H9 (cell line): Measurements from ENCODE around the gene CD164L2. TPM values are rescaled to one million over a fixed set of nuclear protein-coding genes. Genes with fewer than 3 reads are reported as not detected.

Experiments used
- DNase-seq: peaks from one replicate; pipeline ENCODE4 v3.0.0-alpha.2; 2017
- H2AFZ ChIP-seq: one replicate; pipeline ENCODE4 v1.6.1; 2013; ENCODE audit warnings: mild to moderate bottlenecking, low read length, control low read depth, moderate library complexity
- H2AK5ac ChIP-seq: 2 replicates; pipeline ENCODE4 v1.6.1; 2013; ENCODE audit warnings: low read length, control low read depth, mixed read lengths; ENCODE audit not compliant: insufficient read length
- H2BK120ac ChIP-seq: one replicate; pipeline ENCODE4 v1.6.1; 2013; ENCODE audit warnings: low read depth, mild to moderate bottlenecking, low read length, control low read depth, inconsistent platforms; ENCODE audit not compliant: poor library complexity, severe bottlenecking
- H2BK12ac ChIP-seq: 2 replicates; pipeline ENCODE4 v1.6.1; 2013; ENCODE audit warnings: low read length, control low read depth, mixed read lengths, low read depth; ENCODE audit not compliant: insufficient read length
- H2BK15ac ChIP-seq: 2 replicates; pipeline ENCODE4 v1.6.1; 2013; ENCODE audit warnings: low read depth, low read length, control low read depth
- H2BK20ac ChIP-seq: one replicate; pipeline ENCODE4 v1.6.1; 2013; ENCODE audit warnings: low read depth, mild to moderate bottlenecking, low read length, control low read depth, inconsistent platforms; ENCODE audit not compliant: poor library complexity, severe bottlenecking
- H2BK5ac ChIP-seq: 2 replicates; pipeline ENCODE4 v1.6.1; 2013; ENCODE audit warnings: low read length, control low read depth, mixed read lengths; ENCODE audit not compliant: insufficient read length
- H3K14ac ChIP-seq: 2 replicates; pipeline ENCODE4 v1.6.1; 2013; ENCODE audit warnings: low read length, control low read depth; ENCODE audit not compliant: insufficient read depth
- H3K18ac ChIP-seq: 2 replicates; pipeline ENCODE4 v1.6.1; 2013; ENCODE audit warnings: low read depth, mild to moderate bottlenecking, mixed read lengths, low read length, control low read depth; ENCODE audit not compliant: insufficient read length
- H3K23ac ChIP-seq: 2 replicates; pipeline ENCODE4 v1.6.1; 2013; ENCODE audit warnings: low read length, control low read depth, mixed read lengths, low read depth; ENCODE audit not compliant: insufficient read length
- H3K23me2 ChIP-seq: 2 replicates; pipeline ENCODE4 v1.6.1; 2013; ENCODE audit warnings: low read depth, mild to moderate bottlenecking, mixed read lengths, low read length, control low read depth; ENCODE audit not compliant: insufficient read length, poor library complexity, severe bottlenecking
- H3K27ac ChIP-seq: 2 replicates; pipeline ENCODE4 v1.5.1; 2013; ENCODE audit warnings: low read length, control low read depth, mixed read lengths, low read depth; ENCODE audit not compliant: insufficient read length
- H3K27me3 ChIP-seq: 2 replicates; pipeline ENCODE4 v1.6.1; 2013; ENCODE audit warnings: low read length, control low read depth, inconsistent platforms; ENCODE audit not compliant: insufficient read depth
- H3K4ac ChIP-seq: 2 replicates; pipeline ENCODE4 v1.6.1; 2013; ENCODE audit warnings: low read depth, mild to moderate bottlenecking, control low read depth, inconsistent platforms, low read length, moderate library complexity
- H3K4me1 ChIP-seq: 2 replicates; pipeline ENCODE4 v1.6.1; 2013; ENCODE audit warnings: low read length, control low read depth, inconsistent platforms; ENCODE audit not compliant: insufficient read depth
- H3K4me2 ChIP-seq: 2 replicates; pipeline ENCODE4 v1.6.1; 2013; ENCODE audit warnings: low read length, control low read depth, mixed read lengths; ENCODE audit not compliant: insufficient read length, insufficient read depth
- H3K56ac ChIP-seq: 2 replicates; pipeline ENCODE4 v1.6.1; 2013; ENCODE audit warnings: low read depth, mild to moderate bottlenecking, mixed read lengths, low read length, control low read depth; ENCODE audit not compliant: insufficient read length
- H3K79me1 ChIP-seq: 2 replicates; pipeline ENCODE4 v1.6.1; 2013; ENCODE audit warnings: low read depth, mild to moderate bottlenecking, moderate library complexity, low read length, control low read depth, inconsistent platforms; ENCODE audit not compliant: insufficient read depth, poor library complexity, severe bottlenecking
- H3K79me2 ChIP-seq: 2 replicates; pipeline ENCODE4 v1.6.1; 2013; ENCODE audit warnings: low read length, control low read depth, inconsistent platforms; ENCODE audit not compliant: insufficient read depth
- H3K9ac ChIP-seq: 2 replicates; pipeline ENCODE4 v1.6.1; 2013; ENCODE audit warnings: low read length, control low read depth, mixed read lengths; ENCODE audit not compliant: insufficient read length; ENCODE audit errors: extremely low read depth
- H3K9me3 ChIP-seq: one replicate; pipeline ENCODE4 v1.6.1; 2013; ENCODE audit warnings: low read depth, low read length, inconsistent platforms; ENCODE audit not compliant: control insufficient read depth
- H3T11ph ChIP-seq: one replicate; pipeline ENCODE4 v1.6.1; 2013; ENCODE audit warnings: mild to moderate bottlenecking, low read length, control low read depth, inconsistent platforms
- H4K20me1 ChIP-seq: one replicate; pipeline ENCODE4 v1.6.1; 2013; ENCODE audit not compliant: control insufficient read depth, insufficient read length, insufficient read depth
- H4K5ac ChIP-seq: 2 replicates; pipeline ENCODE4 v1.6.1; 2013; ENCODE audit warnings: low read depth, mild to moderate bottlenecking, mixed read lengths, low read length, control low read depth; ENCODE audit not compliant: insufficient read length
- H4K8ac ChIP-seq: replicated peaks from 2 replicates; pipeline ENCODE4 v1.6.1; 2013; ENCODE audit warnings: low read length, control low read depth, mixed read lengths, low read depth; ENCODE audit not compliant: insufficient read length
- H4K91ac ChIP-seq: 2 replicates; pipeline ENCODE4 v1.6.1; 2013; ENCODE audit warnings: low read depth, mild to moderate bottlenecking, moderate library complexity, mixed read lengths, low read length, control low read depth; ENCODE audit not compliant: insufficient read length
- H3K27ac Mint-ChIP-seq, 3 experiments: 2 replicates in 2 of 3; 3 replicates in 1 of 3; pipeline ENCODE4 v1.8.0; 2020 to 2021; ENCODE audit warnings: mixed read lengths in 3 of 3, mild to moderate bottlenecking in 1 of 3, moderate library complexity in 1 of 3
- H3K27me3 Mint-ChIP-seq: 2 replicates; pipeline ENCODE4 v1.8.0; 2021; ENCODE audit warnings: low read depth, mild to moderate bottlenecking, moderate library complexity, mixed read lengths
- H3K36me3 Mint-ChIP-seq, 3 experiments: 2 replicates in 2 of 3; 3 replicates in 1 of 3; pipeline ENCODE4 v1.8.0; 2020 to 2021; ENCODE audit warnings: low read depth in 3 of 3, mixed read lengths in 3 of 3; ENCODE audit not compliant: insufficient read depth in 1 of 3
- H3K4me1 Mint-ChIP-seq, 2 experiments: 2 replicates each; pipeline ENCODE4 v1.8.0; 2020; ENCODE audit warnings: mixed read lengths in 2 of 2
- H3K4me3 Mint-ChIP-seq, 2 experiments: 2 replicates in 1 of 2; 3 replicates in 1 of 2; pipeline ENCODE4 v1.8.0; 2020 to 2021; ENCODE audit warnings: mild to moderate bottlenecking in 2 of 2, mixed read lengths in 2 of 2, moderate library complexity in 1 of 2
- H3K9me3 Mint-ChIP-seq, 2 experiments: 2 replicates in 1 of 2; 3 replicates in 1 of 2; pipeline ENCODE4 v1.8.0; 2020; ENCODE audit warnings: mild to moderate bottlenecking in 2 of 2, mixed read lengths in 2 of 2, moderate library complexity in 1 of 2
- total RNA-seq: library from RNA; stranded (reverse); gene quantifications from 2 replicates; pipeline ENCODE4 v1.2.1, GENCODE V29; 2021
- TF ChIP-seq, protein P1 (sequence below): fragments of 200-600 bp; sonication (generic); conservative IDR thresholded peaks from 3 replicates; pipeline ENCODE4 v1.8.0; 2021; ENCODE audit warnings: antibody characterized with exemption, mild to moderate bottlenecking

CD164L2 gene
- total RNA-seq, 1 experiment from 2014 or later: 1.2 TPM

DNA sequence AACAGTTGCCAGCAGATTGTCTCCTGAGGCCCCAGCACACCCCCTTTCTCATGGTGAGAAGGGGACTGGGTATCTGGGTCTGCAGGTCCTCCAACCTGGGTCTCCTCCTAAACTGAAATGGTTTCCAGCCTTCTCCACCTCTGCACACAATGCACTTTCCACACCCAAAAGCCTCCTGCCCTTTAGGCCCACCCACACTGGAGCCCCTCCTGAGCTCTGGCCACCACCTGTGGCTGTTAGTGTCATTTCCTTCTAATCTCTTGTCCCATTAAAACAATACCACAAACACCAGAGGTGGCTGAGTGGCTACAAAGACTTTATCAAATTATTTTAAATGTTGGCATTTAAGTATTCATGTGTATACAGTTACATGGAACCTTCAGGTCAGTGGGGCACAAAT lies 20.8 kb upstream of the CD164L2 start:
- H3K4me1 Mint-ChIP-seq: peaks cover 42 to 65% of the 10 kb centered on the region in 2 experiments
- no peak overlapping the region for H3K27ac ChIP-seq

More for the DNA sequence above, 20.8 kb upstream of the CD164L2 start:
- no peak overlapping the region for H2BK120ac ChIP-seq
- H3K14ac ChIP-seq: no peak overlapping the region
- H2BK12ac ChIP-seq: no peak overlapping the region
- TF ChIP-seq, protein P1, sequence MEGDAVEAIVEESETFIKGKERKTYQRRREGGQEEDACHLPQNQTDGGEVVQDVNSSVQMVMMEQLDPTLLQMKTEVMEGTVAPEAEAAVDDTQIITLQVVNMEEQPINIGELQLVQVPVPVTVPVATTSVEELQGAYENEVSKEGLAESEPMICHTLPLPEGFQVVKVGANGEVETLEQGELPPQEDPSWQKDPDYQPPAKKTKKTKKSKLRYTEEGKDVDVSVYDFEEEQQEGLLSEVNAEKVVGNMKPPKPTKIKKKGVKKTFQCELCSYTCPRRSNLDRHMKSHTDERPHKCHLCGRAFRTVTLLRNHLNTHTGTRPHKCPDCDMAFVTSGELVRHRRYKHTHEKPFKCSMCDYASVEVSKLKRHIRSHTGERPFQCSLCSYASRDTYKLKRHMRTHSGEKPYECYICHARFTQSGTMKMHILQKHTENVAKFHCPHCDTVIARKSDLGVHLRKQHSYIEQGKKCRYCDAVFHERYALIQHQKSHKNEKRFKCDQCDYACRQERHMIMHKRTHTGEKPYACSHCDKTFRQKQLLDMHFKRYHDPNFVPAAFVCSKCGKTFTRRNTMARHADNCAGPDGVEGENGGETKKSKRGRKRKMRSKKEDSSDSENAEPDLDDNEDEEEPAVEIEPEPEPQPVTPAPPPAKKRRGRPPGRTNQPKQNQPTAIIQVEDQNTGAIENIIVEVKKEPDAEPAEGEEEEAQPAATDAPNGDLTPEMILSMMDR: no peak
- H3K27me3 Mint-ChIP-seq: no peaks in the 10 kb centered on the region
- no peak overlapping the region for H3K4me3 Mint-ChIP-seq
- H2AFZ ChIP-seq: no peak overlapping the region
- no peak overlapping the region for H3K18ac ChIP-seq
- no peak overlapping the region for H2BK15ac ChIP-seq
- no peaks in the 10 kb centered on the region for H3K79me2 ChIP-seq
- H3K56ac ChIP-seq: no peak overlapping the region
- H4K8ac ChIP-seq: no peak overlapping the region
- no peak overlapping the region for H2BK5ac ChIP-seq
- peaks cover 9 to 17% (median 16%) of the 10 kb centered on the region in 3 experiments; a peak in 6 of 7 replicates for H3K36me3 Mint-ChIP-seq
- H3K4me1 ChIP-seq: no peaks in the 10 kb centered on the region
- no peak overlapping the region for H2BK20ac ChIP-seq
- H3K79me1 ChIP-seq: no peaks in the 10 kb centered on the region
- H4K20me1 ChIP-seq: no peaks in the 10 kb centered on the region
- H3K27me3 ChIP-seq: no peaks in the 10 kb centered on the region
- H3K9me3 ChIP-seq: no peaks in the 10 kb centered on the region
- H3K23me2 ChIP-seq: no peaks in the 10 kb centered on the region
- H4K5ac ChIP-seq: no peak overlapping the region
- no peak for DNase-seq
- H2AK5ac ChIP-seq: no peak overlapping the region
- no peak overlapping the region for H3T11ph ChIP-seq
- H3K4me2 ChIP-seq: no peak overlapping the region
- no peak overlapping the region for H3K23ac ChIP-seq
- H4K91ac ChIP-seq: no peak overlapping the region
- peak overlapping the region in 2 of 3 experiments; percentile 11 to 80; a peak in 4 of 7 replicates for H3K27ac Mint-ChIP-seq
- H3K4ac ChIP-seq: no peak overlapping the region
- no peak overlapping the region for H3K9ac ChIP-seq
- H3K9me3 Mint-ChIP-seq: no peaks in the 10 kb centered on the region
